GM21528 (cell line): Measurements from ENCODE around the gene SDR42E1.
"Not testable (repeated sequence)": the region's sequence is repeated elsewhere in the genome, so short reads cannot be mapped to it uniquely, and the experiment has no call there.

Experiments used
- ATAC-seq: cut with Tn5 transposase; IDR thresholded peaks from one replicate; pipeline ENCODE4 v1.9.1; 2021; ENCODE audit warnings: mild to moderate bottlenecking, moderate library complexity; ENCODE audit not compliant: unreplicated experiment, low FRiP score

SDR42E1 gene

DNA sequence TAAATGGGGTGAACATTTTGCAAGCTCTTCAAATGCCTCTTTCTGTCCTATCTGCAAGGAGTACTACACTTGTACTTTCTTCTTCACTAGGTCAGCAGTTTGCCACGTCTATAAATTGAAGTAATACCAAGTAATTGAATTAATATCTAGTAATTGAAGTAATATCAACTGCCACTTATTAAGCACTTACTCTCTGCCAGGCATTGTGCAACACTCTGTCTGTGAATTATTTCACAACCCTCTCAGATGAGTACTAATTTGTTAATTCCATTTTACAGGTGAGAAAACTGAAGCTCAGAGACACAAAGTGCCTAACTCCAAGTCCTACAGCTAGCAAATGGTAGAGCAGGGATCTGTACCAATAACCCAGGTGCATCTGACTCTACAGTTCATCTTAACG, 4.1 kb downstream of the SDR42E1 start:
- ATAC-seq, result no peak

DNA sequence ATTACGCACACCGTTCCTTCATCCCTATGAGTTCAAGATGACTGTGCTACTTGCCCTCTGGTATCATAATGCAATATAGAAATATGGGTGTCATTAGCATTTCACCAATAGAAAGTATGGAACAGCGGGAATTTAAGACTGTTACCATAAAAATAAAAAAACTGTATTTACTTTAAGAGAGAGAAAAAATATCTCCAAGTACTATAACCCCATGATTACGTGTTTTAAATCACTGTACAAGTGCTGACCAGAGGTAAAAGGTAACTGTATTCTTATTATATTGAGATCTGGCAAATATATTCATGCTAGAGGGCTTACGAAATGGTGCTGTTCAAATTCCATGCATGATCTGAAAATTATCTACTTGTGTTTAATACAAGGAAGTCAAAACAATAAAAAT, 5.2 kb downstream of the SDR42E1 start:
- ATAC-seq, result no peak

DNA sequence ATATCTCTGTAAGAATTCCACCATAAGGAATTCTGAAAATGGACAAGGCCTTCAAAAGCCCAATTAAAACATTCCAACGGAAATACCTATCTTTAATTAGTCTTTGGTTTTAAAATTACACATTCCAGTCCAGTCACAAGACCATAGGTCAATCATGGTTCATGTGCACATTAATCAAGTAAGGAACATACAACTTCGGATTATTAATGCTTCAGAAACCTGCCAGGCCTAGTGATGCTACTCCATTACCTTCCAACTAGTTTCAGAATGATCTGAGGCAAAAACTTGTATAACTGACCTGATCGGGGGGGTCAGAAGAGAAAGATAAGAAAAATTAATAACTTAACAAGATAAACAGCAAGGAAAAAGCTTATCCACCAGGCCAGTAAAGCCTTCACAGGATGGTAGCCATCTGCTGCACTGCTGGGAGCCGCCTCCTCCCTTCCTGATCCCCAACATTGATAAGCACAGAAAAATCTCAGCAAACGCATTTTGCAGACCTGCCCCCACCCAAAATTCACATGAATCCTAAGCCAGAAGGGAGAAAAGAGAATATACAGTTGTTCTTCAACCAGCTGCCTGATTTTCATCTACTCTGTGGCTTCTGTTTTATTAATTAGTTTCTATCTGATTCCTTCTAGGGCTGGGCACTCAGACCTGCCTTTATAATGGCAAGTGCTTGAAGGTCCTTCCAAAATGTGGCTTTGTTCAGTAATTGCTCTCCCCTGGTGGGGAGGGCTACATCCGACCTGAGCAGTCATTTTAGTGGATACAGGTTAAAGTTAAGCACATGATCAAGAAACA, 6.0 kb downstream of the SDR42E1 start:
- ATAC-seq, result no peak

DNA sequence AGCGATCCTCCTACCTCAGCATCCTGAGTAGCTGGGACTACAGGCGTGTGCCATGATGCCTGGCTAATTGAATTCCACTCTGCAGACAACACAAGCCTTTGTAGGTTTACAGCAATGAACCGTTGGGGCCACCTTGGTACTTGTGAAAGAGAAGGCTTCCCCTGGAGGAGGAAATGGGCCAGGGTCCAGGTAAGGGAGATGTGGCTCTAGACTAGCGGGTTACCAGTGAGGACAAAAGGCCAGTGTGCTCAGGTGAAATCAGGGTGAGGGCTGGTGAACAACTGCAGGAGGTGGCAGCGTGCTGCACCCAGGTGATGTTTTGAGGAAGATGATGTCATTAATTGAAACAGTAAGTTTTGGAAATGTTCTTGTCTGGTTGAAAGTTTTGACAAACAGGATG, 6.7 kb downstream of the SDR42E1 start:
- no peak for ATAC-seq

DNA sequence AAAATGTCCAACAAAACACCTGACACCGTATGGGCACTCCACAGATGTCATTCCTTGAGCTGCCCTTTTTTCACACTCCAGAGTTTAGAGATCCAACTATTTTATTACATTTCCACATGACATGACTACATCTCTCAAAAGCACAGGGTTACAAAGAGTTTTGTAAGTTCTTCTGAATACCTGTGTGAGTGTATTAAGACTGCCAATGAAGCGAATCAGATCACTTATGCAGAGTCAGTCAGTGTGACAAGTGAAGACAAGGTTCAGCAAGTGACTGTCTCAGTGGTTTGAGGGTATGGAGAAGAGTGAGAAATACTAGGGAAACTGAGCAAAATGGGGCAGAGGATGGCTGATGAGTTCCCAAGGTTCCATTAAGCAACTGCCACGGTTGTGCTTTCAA, 8.4 kb downstream of the SDR42E1 start:
- no peak for ATAC-seq

- ATAC-seq, result no peak
These were observed 13.5 kb downstream of the SDR42E1 start for GRCh38 chr16:81997738-81998137.

- ATAC-seq, result no peak
These were observed 14.4 kb downstream of the SDR42E1 start for GRCh38 chr16:81996664-81997509.

GRCh38 chr16:81995651-81996050, 15.6 kb downstream of the SDR42E1 start:
- no peak for ATAC-seq

- no peak for ATAC-seq
These were observed 16.8 kb downstream of the SDR42E1 start for GRCh38 chr16:81994485-81994884.

DNA sequence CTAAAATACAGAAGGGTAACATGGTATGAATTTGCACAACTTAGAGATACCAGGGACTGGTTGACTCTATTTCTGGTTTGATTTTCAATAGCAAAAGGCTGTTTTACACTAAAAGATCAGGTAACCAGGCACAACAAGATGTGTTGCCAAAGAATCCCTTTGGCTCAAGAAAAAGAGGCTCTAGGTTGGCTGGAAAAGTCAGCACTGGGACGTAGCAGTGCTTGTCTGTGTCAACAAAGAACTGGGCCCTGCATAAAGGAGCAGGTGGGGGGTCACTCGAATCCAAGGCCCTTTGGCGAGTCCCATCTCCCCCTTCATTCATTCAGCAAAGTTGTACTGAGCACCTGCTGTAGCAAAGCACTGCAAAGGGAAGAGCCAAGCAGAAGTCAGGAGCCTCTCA, 18.4 kb downstream of the SDR42E1 start:
- ATAC-seq, result no peak

- no peak for ATAC-seq
These were observed 23.6 kb downstream of the SDR42E1 start for GRCh38 chr16:81987706-81988105.

DNA sequence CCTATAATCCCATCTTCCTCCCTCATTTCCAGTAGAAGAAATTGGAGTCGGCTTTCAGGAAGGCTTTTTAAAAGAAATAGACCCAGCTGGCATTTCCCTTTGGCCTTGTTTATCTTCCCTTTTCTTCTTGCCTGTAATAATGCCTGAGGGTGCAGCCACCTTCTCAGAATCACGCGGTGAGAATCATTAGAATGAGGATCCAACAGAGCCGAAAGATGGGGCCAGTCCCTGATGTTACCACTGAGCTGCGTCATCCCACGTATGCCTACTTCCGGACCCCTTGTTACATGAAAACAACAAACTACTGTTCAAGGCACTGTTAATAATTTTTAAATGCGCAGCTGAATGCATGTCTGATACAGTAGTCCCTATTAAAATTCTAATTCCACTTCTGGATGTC, 24.1 kb downstream of the SDR42E1 start:
- ATAC-seq, result no peak

DNA sequence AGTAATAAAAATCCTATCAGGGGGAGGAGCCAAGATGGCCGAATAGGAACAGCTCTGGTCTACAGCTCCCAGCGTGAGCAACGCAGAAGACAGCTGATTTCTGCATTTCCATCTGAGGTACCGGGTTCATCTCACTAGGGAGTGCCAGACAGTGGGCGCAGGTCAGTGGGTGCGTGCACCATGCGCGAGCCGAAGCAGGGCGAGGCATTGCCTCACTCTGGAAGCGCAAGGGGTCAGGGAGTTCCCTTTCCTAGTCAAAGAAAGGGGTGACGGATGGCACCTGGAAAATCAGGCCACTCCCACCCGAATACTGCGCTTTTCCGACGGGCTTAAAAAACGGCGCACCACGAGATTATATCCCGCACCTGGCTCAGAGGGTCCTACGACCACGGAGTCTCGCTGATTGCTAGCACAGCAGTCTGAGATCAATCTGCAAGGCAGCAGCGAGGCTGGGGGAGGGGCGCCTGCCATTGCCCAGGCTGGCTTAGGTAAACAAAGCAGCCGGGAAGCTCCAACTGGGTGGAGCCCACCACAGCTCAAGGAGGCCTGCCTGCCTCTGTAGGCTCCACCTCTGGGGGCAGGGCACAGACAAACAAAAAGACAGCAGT, 33.8 kb downstream of the SDR42E1 start:
- not testable (repeated sequence) for ATAC-seq

GRCh38 chr16:81975637-81976036, 35.6 kb downstream of the SDR42E1 start:
- ATAC-seq, result no peak

- ATAC-seq, result no peak
These were observed 37.5 kb downstream of the SDR42E1 start for GRCh38 chr16:81973737-81974136.

DNA sequence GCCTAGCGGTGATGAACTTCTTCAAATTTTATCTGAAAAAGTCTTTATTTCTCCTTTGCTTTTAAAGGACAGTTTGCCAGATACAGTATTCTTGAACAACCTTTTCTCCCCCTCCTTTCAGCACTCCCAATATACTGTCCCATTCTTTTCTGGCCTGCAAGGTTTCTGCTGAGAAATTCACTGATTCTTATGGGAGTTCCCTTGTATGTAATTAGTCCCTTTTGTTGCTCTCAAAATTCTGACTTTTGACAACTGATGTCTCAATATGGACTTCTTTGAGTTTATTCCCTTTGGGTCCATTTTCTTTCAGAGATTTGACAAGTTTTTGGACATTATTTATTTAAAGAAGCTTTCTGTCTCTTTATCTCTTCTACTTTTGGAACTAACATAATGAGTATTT, 39.4 kb downstream of the SDR42E1 start:
- ATAC-seq, result no peak

DNA sequence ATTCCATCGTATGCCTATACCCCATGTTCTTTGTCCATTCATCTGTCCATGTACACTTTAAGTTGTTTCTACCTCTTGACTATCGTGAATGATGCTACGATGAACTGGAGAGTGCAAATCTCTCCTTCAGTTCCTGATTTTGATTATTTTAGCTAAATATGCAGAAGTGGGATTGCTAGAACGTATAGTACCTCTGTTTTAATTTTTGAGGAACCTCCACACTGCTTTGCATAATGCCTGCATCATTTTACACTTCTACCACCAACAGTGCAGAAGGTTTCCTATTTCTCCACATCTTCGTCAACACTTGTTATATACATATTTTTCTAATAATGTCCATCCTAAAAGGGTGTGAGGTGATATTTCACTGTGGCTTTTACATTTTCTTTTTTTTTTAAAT, 43.9 kb downstream of the SDR42E1 start:
- no peak for ATAC-seq

DNA sequence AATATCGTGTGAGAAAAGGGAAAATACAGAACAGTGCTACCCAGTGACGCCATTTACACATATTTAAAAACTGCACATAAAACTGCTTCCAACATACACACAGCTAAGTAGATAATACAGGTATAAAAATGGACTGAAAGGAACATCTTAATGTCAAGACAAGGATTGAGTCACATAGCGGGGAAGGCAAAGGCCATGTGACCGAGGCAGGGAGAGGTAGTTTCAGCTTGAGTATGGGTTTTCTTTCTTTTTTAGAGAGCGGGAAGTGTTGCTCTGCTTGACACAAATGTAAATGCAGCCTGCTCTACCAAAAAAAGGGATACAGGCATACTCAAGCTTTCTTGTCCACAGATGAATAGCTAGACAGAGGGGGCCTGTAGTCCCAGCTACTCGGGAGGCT, 46.5 kb downstream of the SDR42E1 start:
- ATAC-seq, result no peak

DNA sequence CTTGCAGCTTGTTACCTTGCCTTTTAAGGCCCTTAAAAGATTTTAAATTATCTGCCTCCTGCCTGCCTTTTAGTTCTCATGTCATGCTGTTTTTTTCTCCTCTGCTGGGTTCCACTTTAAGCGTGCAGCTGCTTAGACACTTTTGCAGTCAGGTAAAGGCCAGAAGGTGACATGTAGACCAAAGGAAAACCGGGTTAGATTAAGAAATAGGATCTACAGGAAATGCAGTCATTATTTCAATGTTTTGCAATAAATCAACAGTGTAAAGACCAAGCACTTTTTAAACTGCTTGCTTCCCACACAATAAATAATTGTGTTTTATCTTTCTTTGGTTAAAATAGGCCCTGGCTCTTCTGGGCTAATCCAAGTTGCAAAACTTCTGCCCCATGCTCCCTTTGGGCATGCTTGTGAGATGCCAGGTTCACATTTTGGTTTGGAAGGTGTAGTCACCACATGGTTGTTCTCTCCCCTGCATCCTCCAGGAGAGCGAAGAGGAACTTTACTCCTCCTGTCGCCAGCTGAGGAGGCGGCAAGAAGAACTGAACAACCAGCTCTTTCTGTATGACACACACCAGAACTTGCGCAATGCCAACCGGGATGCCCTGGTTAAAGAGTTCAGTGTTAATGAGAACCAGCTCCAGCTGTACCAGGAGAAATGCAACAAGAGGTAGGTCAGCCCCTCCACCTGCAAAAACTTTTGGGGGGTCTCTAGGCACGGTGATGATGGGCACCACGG, 54.9 kb downstream of the SDR42E1 start:
- ATAC-seq, result no peak

DNA sequence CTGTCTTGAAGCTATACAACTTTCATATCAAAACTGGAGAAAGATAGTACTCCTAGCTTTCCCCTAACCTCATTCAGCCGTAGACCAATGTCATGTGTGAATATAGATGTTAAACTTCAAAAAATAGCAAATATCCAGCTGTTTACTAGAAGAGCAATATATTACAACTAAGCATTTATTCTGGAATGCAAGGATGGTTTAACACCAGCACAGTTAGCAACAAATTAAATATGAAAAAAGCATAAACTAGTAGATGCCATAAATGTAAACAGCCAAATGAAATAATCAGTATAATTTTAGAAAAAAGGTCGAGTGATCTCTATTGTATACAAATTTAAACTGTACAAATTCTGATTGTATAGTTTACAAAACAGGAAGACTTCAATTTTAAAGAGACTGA, 59.7 kb downstream of the SDR42E1 start:
- no peak for ATAC-seq

DNA sequence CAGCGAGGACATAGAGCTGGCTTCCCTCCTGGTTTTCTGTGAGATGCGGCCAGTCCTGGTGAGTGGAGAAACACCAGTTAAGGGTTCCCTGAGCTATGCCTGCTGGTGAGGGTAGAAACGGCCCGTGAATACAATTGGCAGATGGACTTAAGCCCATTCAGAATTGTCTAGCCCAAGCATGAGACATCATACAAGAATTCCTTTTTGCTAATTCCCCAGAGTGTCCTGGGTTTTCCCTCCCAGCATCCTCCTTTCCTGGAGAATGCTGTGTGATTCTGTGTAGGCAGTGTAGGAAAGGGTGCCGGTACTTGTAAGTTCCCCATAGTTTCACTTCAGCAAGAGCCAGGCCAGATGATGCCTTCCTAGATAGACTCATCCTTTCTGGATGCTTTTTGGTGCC, 65.1 kb downstream of the SDR42E1 start:
- ATAC-seq, result no peak
